Neural crest cell (in vitro differentiated cells): ENCODE data around the gene SPATA24. TPM values are rescaled to one million over a fixed set of nuclear protein-coding genes. Genes with fewer than 3 reads are reported as not detected.

Experiments
- DNase-seq: peaks from one replicate; pipeline ENCODE4 v3.0.0; 2021; ENCODE audit warnings: low read depth, mixed read lengths, low spot score
- H3K27ac Mint-ChIP-seq: one replicate; pipeline ENCODE4 v1.8.0; 2021; ENCODE audit warnings: mild to moderate bottlenecking, mixed read lengths; ENCODE audit not compliant: unreplicated experiment
- H3K27me3 Mint-ChIP-seq: 2 replicates; pipeline ENCODE4 v1.8.0; 2021; ENCODE audit warnings: low read depth, mild to moderate bottlenecking, mixed read lengths
- H3K36me3 Mint-ChIP-seq: 2 replicates; pipeline ENCODE4 v1.8.0; 2021; ENCODE audit warnings: low read depth, mild to moderate bottlenecking, mixed read lengths
- H3K4me1 Mint-ChIP-seq: 2 replicates; pipeline ENCODE4 v1.8.0; 2021; ENCODE audit warnings: mixed read lengths
- H3K4me3 Mint-ChIP-seq: one replicate; pipeline ENCODE4 v1.8.0; 2021; ENCODE audit warnings: mild to moderate bottlenecking, mixed read lengths
- H3K9me3 Mint-ChIP-seq: 2 replicates; pipeline ENCODE4 v1.8.0; 2021; ENCODE audit warnings: mixed read lengths
- total RNA-seq: library from RNA; stranded (reverse); gene quantifications from 2 replicates; pipeline ENCODE4 v1.2.1, GENCODE V29; 2021
- TF ChIP-seq, protein P1 (sequence below): fragments of 200-600 bp; sonication (generic); conservative IDR thresholded peaks from 2 replicates; pipeline ENCODE4 v1.5.0; 2021; ENCODE audit warnings: antibody characterized with exemption, mild to moderate bottlenecking

The SPATA24 gene
- total RNA-seq, 1 donor from 2014 or later, result 16.1 TPM

DNA sequence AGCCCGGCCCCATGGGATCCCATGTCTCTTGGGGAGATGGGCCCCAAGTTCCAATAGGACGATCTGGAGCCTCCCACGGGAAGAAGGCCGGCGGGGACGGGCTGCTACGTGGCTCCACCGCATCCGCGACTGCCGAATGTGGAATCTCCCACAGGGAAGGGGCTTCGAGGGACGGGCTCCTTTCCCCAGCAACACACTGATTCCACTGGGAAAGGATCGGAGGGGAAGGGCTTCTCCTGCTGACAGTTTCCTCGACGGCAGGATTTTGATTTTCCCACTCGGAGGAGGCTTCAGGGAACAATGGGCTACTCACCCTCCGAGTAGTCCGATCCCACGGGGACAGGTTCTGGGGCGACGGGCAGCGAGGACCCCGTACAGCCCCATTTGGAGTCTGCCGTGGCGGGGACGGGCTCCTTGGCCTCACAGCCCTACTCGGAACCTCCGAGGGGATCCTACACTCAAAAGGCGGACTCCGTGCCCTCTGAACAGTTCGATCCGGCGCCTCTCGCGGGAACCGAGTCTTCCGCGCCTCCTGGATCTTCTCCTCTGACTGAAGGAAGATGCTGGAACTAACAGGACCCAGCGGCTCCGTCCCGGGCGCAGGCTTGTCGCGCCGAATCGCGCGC, 10.3 kb downstream of the SPATA24 start:
- H3K36me3 Mint-ChIP-seq, result peaks cover 4% of the 10 kb centered on the region
- H3K9me3 Mint-ChIP-seq, result no peaks in the 10 kb centered on the region
- H3K4me3 Mint-ChIP-seq, result peak overlapping the region; percentile 87
- H3K27ac Mint-ChIP-seq, result no peak overlapping the region
- peaks cover 5% of the 10 kb centered on the region for H3K4me1 Mint-ChIP-seq
- H3K27me3 Mint-ChIP-seq, result peaks cover 57% of the 10 kb centered on the region
- TF ChIP-seq, protein P1, sequence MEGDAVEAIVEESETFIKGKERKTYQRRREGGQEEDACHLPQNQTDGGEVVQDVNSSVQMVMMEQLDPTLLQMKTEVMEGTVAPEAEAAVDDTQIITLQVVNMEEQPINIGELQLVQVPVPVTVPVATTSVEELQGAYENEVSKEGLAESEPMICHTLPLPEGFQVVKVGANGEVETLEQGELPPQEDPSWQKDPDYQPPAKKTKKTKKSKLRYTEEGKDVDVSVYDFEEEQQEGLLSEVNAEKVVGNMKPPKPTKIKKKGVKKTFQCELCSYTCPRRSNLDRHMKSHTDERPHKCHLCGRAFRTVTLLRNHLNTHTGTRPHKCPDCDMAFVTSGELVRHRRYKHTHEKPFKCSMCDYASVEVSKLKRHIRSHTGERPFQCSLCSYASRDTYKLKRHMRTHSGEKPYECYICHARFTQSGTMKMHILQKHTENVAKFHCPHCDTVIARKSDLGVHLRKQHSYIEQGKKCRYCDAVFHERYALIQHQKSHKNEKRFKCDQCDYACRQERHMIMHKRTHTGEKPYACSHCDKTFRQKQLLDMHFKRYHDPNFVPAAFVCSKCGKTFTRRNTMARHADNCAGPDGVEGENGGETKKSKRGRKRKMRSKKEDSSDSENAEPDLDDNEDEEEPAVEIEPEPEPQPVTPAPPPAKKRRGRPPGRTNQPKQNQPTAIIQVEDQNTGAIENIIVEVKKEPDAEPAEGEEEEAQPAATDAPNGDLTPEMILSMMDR, result no peak
- DNase-seq, result no peak

DNA sequence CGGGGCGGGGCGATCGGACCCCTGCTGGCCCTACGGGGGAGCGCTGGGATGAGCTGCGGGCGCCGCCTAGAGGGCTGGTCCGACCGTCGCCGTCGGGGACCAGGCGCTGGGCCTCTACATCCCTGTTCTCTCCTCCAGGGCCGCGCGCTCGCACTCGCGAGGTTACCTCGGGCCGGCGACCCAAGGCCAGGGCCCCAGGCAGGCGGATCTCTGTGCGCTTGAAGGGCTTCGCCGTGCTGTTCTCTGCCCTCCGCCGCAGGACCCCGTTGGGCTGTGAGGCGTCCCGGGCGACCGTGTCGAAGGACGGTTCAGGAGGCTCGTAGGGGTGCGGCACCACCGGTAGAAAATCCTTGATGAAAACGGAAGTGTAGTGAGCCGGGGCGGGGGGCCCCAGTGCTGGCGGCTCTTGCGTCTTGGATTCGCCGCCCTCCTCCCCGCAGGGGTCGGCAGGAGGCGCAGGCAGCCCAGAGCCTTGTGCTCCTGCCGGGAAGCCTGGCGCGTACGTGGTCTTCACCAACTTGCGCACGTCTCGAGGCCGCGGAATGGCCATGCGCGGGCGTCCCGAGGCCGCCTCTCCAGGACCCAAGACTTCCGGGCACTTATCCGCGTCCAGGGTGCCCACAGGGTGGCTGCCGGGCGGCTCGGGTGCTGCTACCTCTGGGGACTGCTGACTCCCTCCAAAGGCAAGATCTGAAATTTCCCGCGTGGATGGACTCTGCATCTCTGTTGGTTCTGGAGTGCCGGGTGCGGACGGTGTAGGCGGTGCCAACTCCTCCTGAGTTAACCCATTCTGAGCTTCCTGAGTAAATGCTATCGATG, 11.0 kb downstream of the SPATA24 start:
- Mint-ChIP-seq H3K4me1 (peaks cover 5% of the 10 kb centered on the region), H3K27me3 (peaks cover 57% of the 10 kb centered on the region), H3K27ac (no peak overlapping the region), H3K9me3 (no peaks in the 10 kb centered on the region), H3K4me3 (peak overlapping the region; percentile 87), H3K36me3 (peaks cover 4% of the 10 kb centered on the region)
- DNase-seq, result peak; percentile 71
- TF ChIP-seq, protein P1, result peak; percentile 69

DNA sequence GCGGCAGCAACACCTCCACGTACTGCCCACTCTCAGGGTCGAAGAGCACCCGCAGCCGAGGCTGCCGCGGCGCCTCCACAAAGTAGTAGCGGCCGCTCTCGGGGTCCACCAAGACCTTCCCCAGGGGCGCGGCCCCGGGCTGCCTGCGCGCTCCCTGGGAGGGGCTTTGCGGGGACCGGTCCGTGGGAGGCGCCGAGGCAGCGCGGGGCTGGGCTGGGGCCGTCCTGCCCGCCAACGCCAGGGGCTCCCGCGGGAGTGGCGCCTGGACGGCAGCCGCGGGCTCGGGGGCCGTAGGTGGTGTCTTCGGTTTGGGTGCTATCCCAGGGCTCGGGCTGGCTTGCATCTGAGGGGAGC, 11.6 kb downstream of the SPATA24 start:
- Mint-ChIP-seq H3K27me3 (peaks cover 57% of the 10 kb centered on the region), H3K36me3 (peaks cover 4% of the 10 kb centered on the region), H3K27ac (no peak overlapping the region), H3K4me3 (no peak overlapping the region), H3K4me1 (peaks cover 5% of the 10 kb centered on the region), H3K9me3 (no peaks in the 10 kb centered on the region)
- DNase-seq, result no peak
- TF ChIP-seq, protein P1, result no peak

DNA sequence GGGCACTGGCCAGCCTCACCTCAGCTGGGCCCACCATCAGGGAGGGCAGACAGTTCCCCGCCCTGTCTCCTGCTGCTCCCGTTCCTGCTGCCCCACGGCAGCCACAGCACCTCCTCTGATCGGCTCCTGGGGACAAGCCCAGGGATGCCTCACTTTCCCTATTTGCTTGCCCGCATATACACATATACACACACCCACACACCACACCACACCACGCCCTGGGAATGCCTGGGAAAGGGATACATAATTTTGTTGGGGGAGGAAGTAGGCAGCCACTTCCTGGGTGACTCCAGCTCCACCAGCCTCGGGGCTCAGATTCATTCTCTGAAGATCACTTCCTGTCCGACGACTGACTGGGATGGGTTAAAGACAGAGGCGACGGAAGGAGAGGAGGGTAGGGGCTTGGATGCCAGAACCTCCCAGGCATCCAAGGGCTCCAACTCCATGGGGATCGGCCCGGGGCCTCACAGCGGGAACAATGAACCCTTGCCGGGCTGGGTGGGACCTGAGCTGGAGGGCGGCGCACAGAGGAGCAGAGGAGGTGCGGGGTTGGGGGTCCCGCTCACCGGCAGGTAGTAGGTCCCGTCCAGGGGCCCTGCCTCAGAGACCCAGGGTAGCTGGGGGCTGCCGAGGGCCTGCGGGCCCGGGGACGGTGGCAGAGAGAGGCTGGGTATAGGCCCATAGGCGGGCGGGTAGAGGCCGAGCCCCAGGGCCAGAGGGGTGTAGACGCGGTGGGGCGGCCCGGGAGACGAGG, 12.1 kb downstream of the SPATA24 start:
- Mint-ChIP-seq H3K36me3 (no peaks in the 10 kb centered on the region), H3K4me1 (peaks cover 5% of the 10 kb centered on the region), H3K4me3 (peak overlapping the region; percentile 61), H3K27me3 (peaks cover 54% of the 10 kb centered on the region), H3K27ac (no peak overlapping the region), H3K9me3 (no peaks in the 10 kb centered on the region)
- DNase-seq, result no peak
- TF ChIP-seq, protein P1, result no peak

DNA sequence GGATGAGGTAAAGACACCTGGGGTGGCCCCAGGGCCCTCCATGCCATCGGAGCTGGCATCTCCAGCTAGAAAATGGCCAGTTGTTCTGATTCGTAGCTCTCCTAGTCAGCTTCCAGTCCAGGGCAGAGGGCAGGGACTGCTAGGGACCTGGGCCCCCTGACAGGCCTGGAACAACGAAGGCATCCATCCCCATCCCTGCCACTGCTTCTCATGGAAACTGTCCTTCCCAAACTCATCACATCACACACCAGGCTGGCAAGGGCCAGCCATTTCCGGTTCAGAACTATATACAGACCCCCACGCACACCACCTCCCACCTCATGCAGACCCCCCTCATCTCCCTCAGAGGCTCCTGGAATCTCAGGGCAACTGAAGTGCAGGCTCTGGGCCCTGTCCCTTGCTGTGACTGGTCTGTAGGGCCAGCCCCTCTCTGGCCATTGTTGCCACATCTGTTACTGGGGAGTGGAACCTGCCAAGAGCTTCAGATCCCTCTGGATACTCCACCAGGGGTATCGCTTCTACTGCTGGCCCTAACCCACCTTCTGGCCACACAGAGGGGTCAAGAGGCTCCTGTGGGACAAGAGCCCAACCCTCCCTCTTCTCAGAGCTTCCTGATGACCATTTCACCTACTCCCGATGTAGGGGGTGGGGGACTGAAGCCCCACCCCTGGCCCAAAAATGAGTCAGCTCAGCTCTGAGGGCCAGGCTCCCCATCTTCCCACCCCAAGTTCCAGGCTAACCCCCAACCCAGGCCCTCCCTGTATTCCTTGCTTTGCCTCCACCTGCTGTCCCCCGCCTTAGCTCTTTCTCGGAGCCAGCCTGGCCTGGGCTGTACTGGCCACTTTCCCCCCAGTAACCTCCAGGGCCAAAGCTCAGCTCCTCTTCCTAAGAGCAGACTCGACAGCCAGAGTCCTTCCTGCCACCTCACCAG, 13.0 kb downstream of the SPATA24 start:
- Mint-ChIP-seq H3K36me3 (no peaks in the 10 kb centered on the region), H3K4me1 (peaks cover 5% of the 10 kb centered on the region), H3K4me3 (peak overlapping the region; percentile 61), H3K27me3 (peaks cover 45% of the 10 kb centered on the region), H3K9me3 (no peaks in the 10 kb centered on the region), H3K27ac (peak overlapping the region; percentile 75)
- DNase-seq, result no peak
- TF ChIP-seq, protein P1, result no peak
